ENCODE data around the gene ENOX1. TPM values are rescaled to one million over a fixed set of nuclear protein-coding genes. Genes with fewer than 3 reads are reported as not detected.

Gene ENOX1
- total RNA-seq, 1 experiment from 2014 or later: 0.35 TPM

- intact Hi-C loops (cut with micrococcal nuclease; ENCODE audit: unreplicated experiment): no loop called here
- CTCF ChIA-PET: no interaction called here
These were observed 546.5 kb downstream of the ENOX1 start for GRCh38 chr13:43240278-43240677.

GRCh38 chr13:43239275-43239840 lies 547.4 kb downstream of the ENOX1 start:
- Histone ChIP-seq H3K27me3 (ENCODE audit: insufficient read depth, low read depth) (no peaks in the 10 kb centered on the region), H3K4me1 (replicated peaks; ENCODE audit: insufficient read depth) (no peaks in the 10 kb centered on the region), H4K20me1 (ENCODE audit: insufficient read depth) (no peaks in the 10 kb centered on the region), H3K36me3 (ENCODE audit: low read depth) (no peaks in the 10 kb centered on the region), H2AFZ (no peak overlapping the region), H3K9me2 (ENCODE audit: insufficient read depth) (no peaks in the 10 kb centered on the region), H3F3A (ENCODE audit: insufficient read depth, low read depth) (no peaks in the 10 kb centered on the region), H3K4me3 (no peak overlapping the region), H3K9me3 (ENCODE audit: insufficient read depth, low read depth) (no peaks in the 10 kb centered on the region), H3K79me2 (ENCODE audit: low read depth) (no peaks in the 10 kb centered on the region), H3K27ac (no peak overlapping the region), H3K4me2 (no peak overlapping the region)
- no TSS peak for BruUV-seq (replicated peaks)
- intact Hi-C loops (cut with micrococcal nuclease; ENCODE audit: unreplicated experiment): no loop called here
- DNase-seq: no peak
- no peak for TF ChIP-seq EZH2 (IDR thresholded peaks at IDR 0.05; ENCODE audit: low read depth)
- TF ChIP-seq, protein P1, sequence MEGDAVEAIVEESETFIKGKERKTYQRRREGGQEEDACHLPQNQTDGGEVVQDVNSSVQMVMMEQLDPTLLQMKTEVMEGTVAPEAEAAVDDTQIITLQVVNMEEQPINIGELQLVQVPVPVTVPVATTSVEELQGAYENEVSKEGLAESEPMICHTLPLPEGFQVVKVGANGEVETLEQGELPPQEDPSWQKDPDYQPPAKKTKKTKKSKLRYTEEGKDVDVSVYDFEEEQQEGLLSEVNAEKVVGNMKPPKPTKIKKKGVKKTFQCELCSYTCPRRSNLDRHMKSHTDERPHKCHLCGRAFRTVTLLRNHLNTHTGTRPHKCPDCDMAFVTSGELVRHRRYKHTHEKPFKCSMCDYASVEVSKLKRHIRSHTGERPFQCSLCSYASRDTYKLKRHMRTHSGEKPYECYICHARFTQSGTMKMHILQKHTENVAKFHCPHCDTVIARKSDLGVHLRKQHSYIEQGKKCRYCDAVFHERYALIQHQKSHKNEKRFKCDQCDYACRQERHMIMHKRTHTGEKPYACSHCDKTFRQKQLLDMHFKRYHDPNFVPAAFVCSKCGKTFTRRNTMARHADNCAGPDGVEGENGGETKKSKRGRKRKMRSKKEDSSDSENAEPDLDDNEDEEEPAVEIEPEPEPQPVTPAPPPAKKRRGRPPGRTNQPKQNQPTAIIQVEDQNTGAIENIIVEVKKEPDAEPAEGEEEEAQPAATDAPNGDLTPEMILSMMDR (conservative IDR thresholded peaks at IDR 0.05): no peak
- POLR2A ChIA-PET (ENCODE audit: unreplicated experiment): no interaction called here
- CTCF ChIA-PET: interaction anchor here (0.5 kb wide), 1 partner anchor 547 kb away, joined by 4 read pairs; the partner anchor contains the start of gene ENOX1

More at GRCh38 chr13:43240278-43240677, 546.5 kb downstream of the ENOX1 start:
- POLR2A ChIA-PET (ENCODE audit: unreplicated experiment): interaction anchor here (0.7 kb wide), 1 partner anchor 30 kb away, joined by 10 read pairs; no protein-coding TSS in a partner anchor
- H3K27me3 ChIP-seq (ENCODE audit: insufficient read depth, low read depth): no peaks in the 10 kb centered on the region
- no peak overlapping the region for H3K27ac ChIP-seq
- H3K4me3 ChIP-seq: no peak overlapping the region
- BruUV-seq (replicated peaks): no TSS peak
- H3K4me2 ChIP-seq: no peak overlapping the region
- TF ChIP-seq EZH2 (IDR thresholded peaks at IDR 0.05; ENCODE audit: low read depth): no peak
- TF ChIP-seq, protein P1 (conservative IDR thresholded peaks at IDR 0.05): no peak
- no peaks in the 10 kb centered on the region for H3K36me3 ChIP-seq (ENCODE audit: low read depth)
- no peaks in the 10 kb centered on the region for H3F3A ChIP-seq (ENCODE audit: insufficient read depth, low read depth)
- H3K4me1 ChIP-seq (replicated peaks; ENCODE audit: insufficient read depth): peaks cover 6% of the 10 kb centered on the region; the same call in 1 of the 2 replicates
- no peak for DNase-seq
- H4K20me1 ChIP-seq (ENCODE audit: insufficient read depth): no peaks in the 10 kb centered on the region
- H3K9me3 ChIP-seq (ENCODE audit: insufficient read depth, low read depth): no peaks in the 10 kb centered on the region
- no peaks in the 10 kb centered on the region for H3K79me2 ChIP-seq (ENCODE audit: low read depth)
- no peak overlapping the region for H2AFZ ChIP-seq
- no peaks in the 10 kb centered on the region for H3K9me2 ChIP-seq (ENCODE audit: insufficient read depth)

- POLR2A ChIA-PET (ENCODE audit: unreplicated experiment): no interaction called here
- no peaks in the 10 kb centered on the region for H3K9me2 ChIP-seq (ENCODE audit: insufficient read depth)
- DNase-seq: no peak
- intact Hi-C loops (cut with micrococcal nuclease; ENCODE audit: unreplicated experiment): no loop called here
- no peak overlapping the region for H2AFZ ChIP-seq
- H3K36me3 ChIP-seq (ENCODE audit: low read depth): no peaks in the 10 kb centered on the region
- H4K20me1 ChIP-seq (ENCODE audit: insufficient read depth): no peaks in the 10 kb centered on the region
- CTCF ChIA-PET: interaction anchor here (0.5 kb wide), 1 partner anchor 548 kb away, joined by 4 read pairs; the partner anchor contains the start of gene ENOX1
- H3F3A ChIP-seq (ENCODE audit: insufficient read depth, low read depth): no peaks in the 10 kb centered on the region
- no peak overlapping the region for H3K4me3 ChIP-seq
- H3K27ac ChIP-seq: no peak overlapping the region
- H3K9me3 ChIP-seq (ENCODE audit: insufficient read depth, low read depth): no peaks in the 10 kb centered on the region
- no peaks in the 10 kb centered on the region for H3K4me1 ChIP-seq (replicated peaks; ENCODE audit: insufficient read depth)
- no TSS peak for BruUV-seq (replicated peaks)
- no peak for TF ChIP-seq EZH2 (IDR thresholded peaks at IDR 0.05; ENCODE audit: low read depth)
- TF ChIP-seq, protein P1 (conservative IDR thresholded peaks at IDR 0.05): no peak
- H3K27me3 ChIP-seq (ENCODE audit: insufficient read depth, low read depth): no peaks in the 10 kb centered on the region
- H3K79me2 ChIP-seq (ENCODE audit: low read depth): no peaks in the 10 kb centered on the region
- H3K4me2 ChIP-seq: no peak overlapping the region
These were observed 548.3 kb downstream of the ENOX1 start for GRCh38 chr13:43238341-43239083.
